Fibroblast of peridontal ligament (primary cell): Measurements from ENCODE around the gene TLE1.
A peak's percentile ranks its signal among the peaks of the same experiment; 100 is the strongest.
"Not testable (repeated sequence)": the region's sequence is repeated elsewhere in the genome, so short reads cannot be mapped to it uniquely, and the experiment has no call there.

ENCODE experiments used
- DNase-seq: peaks from one replicate; pipeline ENCODE4 v3.0.0-alpha.2; 2010; ENCODE audit errors: extremely low read depth

TLE1 gene

GRCh38 chr9:81622471-81623255, 66.7 kb downstream of the TLE1 start:
- no peak for DNase-seq

GRCh38 chr9:81621785-81622259, 67.5 kb downstream of the TLE1 start:
- DNase-seq: no peak

- DNase-seq: no peak
These were observed 68.2 kb downstream of the TLE1 start for GRCh38 chr9:81621118-81621517.

DNA sequence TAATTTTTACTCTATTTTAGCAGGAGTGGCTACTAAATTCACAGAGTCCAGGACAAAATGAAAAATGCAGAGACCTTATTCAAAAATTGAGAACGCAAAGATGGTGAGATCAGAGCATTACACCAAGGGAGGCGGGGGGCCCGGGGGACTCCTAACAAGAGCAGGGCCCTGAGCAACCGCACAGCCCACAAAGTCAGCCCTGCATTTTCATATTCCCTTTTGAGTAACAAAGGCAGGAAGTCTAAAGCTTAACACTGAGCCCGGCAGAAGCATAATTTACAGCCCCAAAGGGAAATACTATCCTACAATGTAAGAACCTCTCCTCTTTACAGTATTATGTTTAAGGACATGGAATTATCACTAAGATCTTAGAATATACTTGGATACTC, 69.4 kb downstream of the TLE1 start:
- DNase-seq: no peak

DNA sequence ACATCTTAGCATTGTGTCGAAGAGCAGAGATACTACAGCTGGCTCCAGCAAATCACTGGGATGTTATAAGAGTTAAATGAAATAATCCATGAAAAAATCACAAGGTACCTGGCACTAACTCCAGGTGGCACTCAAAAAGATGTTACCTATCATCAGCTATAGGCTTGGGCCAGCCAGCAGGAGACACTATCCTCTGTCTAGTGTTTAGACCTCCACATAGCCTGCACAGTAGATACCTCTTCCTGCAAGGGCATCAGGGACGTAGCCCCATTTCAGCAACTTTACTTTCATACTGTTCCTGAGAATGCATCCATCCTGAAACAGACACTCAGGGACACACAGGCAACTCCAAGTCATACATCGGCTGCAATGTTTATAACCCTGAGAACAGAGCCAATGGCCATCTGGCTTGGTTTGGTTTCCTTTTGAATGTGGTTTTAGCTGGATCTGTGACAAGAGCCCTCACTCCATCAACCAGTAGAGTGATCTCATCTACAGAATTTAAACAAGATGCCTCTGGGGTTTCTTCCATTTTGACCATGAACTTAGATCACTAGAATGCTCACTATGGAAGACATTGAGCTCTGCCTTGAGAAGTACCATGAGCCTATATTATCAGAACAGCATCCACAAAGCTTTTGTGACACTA, 69.9 kb downstream of the TLE1 start:
- peak; percentile 99 for DNase-seq

DNA sequence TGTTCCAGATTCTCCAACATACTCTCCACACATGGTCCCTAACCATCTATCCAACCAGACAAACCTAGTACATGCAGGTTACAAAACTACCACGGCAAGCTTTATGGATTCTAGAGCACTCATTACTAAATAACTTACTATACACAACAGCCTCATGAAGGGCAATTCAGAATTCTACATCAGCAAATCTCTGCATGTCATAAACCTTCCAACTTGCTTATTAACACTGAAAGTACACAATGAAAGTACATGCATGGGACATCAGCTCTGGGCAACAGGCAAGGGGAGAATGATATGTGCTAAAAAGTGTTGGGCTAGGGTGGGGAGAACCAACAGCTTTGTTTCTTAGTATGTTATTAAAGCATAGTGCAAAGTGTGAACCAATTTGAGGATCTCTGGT, 70.4 kb downstream of the TLE1 start:
- no peak for DNase-seq

DNA sequence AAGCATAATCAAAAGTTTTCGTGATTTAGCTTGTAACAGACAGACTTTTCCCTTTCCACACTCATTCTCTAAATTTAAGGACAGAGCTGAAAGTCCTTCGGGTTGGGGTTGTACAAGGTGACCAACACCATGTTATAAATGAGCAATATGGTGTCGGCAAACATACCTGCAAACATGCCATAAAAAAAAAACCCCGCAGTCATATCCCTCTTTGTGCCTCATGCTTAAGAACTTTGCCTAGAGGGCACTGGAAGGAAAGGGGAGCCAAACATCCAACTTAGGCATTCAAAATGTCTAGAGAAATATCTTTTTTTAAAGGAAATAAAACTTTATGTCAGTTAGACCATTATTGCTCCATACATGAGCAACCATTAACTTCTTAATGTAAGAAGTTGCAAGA, 73.2 kb downstream of the TLE1 start:
- no peak for DNase-seq

GRCh38 chr9:81614335-81614734, 75.0 kb downstream of the TLE1 start:
- DNase-seq: no peak

DNA sequence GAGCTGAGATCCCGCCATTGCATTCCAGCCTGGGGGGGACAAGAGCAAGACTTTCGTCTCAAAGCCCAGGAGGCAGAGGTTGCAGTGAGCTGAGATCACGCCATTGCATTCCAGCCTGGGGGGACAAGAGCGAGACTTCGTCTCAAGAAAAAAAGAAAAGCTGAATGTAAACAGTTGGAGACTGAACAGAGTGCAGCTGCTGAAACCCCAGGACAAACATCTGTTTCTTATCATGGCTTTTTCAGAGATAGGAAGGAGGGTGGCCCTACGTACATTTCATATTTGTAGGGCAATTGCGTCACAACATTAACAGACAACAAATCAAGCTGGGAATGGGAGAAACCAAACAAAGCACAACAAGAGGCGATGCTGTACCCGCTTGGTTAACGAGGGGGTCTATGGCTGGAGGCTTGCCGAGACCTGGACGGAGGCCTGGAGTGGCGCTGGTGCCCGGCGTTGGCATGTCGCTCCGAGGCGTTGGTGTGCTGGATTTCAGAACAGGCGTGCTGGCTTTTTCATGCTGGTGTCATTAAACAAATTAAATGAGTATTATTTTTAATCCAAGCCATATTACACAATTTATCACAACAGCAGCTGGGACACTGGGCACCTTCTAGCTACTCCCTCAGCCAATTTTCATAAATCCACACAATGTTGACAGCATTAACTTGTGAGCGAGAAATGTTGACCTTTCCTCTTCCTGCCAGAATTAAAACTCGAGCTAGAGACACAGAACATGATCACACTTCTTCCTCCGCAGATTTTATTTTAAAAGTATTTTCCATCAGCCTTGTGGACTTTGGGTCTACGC, 76.1 kb downstream of the TLE1 start:
- peak; percentile 98 for DNase-seq

GRCh38 chr9:81611664-81612063, 77.7 kb downstream of the TLE1 start:
- DNase-seq: no peak

DNA sequence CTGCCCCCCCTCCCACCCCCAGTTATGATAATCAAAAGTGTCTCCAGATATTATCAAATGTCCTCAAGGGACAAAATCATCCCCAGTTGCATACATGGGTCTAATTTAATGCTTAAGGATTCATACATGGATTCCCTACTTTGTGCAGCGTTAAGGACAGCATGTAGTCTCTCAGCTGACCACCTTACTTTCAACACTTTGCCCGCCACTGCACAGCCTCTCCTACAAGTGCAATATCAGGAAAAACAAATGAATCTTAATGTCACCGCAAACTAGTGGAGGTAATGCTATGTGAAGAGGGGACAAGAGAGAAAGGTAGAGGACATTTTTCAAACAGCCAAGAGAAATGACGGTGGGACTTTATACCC, 78.6 kb downstream of the TLE1 start:
- no peak for DNase-seq

DNA sequence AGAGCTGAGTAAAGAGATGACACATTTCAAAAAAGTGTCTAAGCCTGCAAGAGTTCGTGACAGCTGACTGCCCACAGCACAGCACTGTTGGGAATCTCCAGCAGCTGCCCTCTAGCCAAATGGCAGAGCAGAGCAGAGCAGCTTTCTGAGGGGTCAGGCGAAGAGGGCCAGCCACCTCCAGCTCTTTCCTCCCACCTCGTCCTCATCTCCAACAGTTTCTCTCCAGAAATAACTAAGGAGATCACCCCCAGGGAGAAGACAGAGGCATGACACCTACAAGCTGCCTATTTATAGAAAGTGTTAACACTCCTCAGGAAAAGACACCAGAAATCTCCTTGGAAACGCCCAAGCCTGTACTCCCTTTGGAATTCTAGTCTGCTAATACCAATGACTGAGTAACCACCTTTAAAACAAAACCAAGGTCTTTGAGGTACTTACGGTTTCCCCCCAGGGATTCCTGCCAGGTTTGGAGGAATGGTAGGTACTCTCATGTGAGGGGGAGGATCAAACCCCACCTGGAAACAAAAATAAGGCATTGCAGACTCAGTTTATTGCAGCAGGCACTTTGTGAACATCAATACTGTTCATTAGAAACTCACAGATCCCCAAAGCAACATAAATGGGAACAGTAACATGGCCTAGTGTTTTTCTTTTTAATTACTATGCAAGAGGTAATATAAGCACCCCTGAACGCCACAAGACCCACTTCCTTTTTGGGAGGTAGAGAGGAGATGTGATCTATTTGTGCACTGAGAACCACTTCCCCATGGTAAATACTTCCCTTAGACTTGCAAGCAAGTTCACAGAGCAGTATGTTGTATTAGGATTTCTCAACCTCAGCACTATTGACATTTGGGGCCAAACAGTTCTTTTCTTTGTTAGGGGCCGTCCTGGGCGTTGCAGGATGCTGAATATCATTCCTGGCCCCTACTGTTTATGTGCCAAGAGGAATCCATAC, 79.3 kb downstream of the TLE1 start:
- DNase-seq: no peak

GRCh38 chr9:81608289-81608657, 81.1 kb downstream of the TLE1 start:
- no peak for DNase-seq

- no peak for DNase-seq
These were observed 81.6 kb downstream of the TLE1 start for GRCh38 chr9:81607593-81608288.

GRCh38 chr9:81606261-81606660, 83.1 kb downstream of the TLE1 start:
- DNase-seq: not testable (repeated sequence)

DNA sequence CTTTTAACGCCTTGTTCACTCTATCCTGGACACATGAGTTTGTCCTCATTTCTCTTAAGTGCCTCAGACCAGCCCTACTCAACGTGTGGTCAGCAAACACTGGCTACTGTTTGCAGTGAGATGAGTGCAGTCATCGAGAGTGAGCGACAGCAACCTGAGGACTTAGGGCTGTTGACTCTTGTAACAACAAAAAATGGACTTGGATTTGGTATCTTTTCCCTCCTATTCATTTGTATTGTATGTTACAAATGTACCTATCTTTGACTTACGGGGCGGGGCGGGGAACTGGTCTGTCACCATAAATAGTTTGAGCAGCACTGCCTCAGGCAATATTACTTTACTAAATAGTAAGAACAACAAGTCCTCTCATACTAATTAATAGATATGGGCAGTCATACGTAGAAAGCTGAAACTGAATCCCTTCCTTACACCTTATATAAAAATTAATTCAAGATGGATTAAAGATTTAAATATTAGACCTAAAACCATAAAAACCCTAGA, 84.1 kb downstream of the TLE1 start:
- no peak for DNase-seq

DNA sequence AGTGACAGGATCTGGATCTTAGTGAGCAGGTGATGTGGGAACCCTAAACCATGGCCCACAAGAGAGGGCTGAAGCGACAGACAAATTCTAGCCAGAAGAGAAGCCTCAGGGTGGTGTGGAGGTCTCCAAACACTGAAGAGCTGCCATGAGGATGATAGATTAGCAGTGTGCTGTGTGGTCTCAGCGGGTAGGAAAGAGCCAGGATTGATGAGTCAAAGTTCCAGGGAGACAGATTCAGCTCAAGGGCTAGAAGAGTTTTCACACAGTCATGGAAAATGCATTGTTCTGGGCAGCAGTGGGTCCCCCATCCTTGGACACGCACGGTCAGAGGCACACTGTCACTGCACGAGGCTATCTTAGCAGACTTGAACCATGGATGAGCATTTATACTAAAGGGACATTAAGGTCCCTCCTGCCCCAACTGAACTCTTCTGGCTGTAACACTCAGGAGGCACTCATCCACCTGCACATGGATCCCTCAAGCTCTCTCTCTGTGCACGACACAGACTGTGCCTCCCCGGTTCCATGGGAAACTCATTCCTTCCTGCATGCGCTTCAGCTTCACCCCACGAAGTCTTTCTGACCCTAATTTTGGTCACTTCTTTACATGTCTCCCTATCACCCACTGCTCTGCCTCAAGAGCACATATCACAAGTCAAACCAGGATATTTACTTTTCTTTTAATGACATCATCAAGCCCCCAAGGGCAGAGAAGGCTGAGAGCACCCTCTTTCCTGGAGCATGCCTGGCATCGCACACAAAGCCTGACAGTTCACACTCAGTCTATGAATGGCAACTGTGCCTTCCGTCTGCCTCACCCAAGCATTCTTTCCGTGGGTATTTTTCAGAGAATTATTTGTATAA, 84.8 kb downstream of the TLE1 start:
- DNase-seq: no peak

DNA sequence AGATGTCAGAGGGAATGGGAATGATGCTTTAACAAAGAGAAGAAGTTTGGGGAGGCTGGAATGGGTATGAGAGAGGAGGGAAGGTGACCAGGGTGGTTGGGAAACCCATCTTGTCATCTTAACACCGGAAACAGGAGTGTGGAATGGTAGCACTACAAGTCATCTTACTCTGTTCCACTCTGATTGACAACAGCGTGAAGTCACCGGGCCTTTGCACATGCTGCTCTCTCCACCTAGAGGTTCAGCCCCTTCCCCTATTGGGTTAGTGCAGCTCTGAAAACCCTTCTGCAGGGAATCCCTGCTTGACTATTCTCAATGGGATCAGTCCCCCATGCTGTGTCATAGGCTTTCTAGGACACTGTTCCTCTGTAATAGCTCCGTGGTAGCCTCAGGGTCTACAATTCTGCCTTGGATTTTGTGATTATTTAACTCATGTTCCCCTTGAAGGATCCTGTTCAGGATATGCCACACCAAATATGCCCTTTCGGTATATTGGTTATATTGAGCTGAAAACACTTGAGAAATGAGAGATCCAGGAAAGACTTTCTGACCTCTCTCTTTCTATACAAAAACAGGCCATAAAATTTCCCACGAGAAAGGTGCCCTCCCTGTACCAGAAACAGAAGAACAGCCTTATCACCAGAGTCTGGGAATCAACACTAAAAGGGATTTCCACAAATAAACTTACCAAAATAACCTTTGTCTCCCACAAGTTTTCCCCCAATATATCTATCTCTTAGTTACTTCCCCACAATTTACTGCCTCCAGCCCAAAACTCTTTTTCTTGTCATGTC, 86.3 kb downstream of the TLE1 start:
- DNase-seq: no peak
